Measurements from ENCODE around the gene STK17A. TPM values are rescaled to one million over a fixed set of nuclear protein-coding genes. Genes with fewer than 3 reads are reported as not detected.

Gene STK17A
- total and polyA plus RNA-seq, 2 of the 8 experiments (the other 6 are each of a cell fraction or from before 2014, with no cell fraction given): 2.2 to 12.2 TPM

GRCh38 chr7:43668035-43668434, 85.1 kb downstream of the STK17A start:
- DNase-seq (ENCODE audit: low read depth in 1 of 2, low spot score in 2 of 2) (no peak), FAIRE-seq (no peak)
- no peaks in the 10 kb centered on the region for H3K27me3 ChIP-seq (replicated peaks in 1 of 4; ENCODE audit: control insufficient read depth in 3 of 4, extremely low read depth in 1 of 4, insufficient read depth in 3 of 4, low read length in 3 of 4)
- peaks cover 0 to 9% of the 10 kb centered on the region in 2 experiments; a peak in 1 of 4 replicates for H3K9me3 ChIP-seq (ENCODE audit: insufficient read depth in 2 of 2, low read depth in 1 of 2, low read length in 1 of 2)
- no peak for TF ChIP-seq JUND (IDR thresholded peaks at IDR 0.05; ENCODE audit: low read length)
- no peak for TF ChIP-seq NRF1 (IDR thresholded peaks at IDR 0.05; ENCODE audit: low read depth, low read length)
- no peak for TF ChIP-seq SIX5 (IDR thresholded peaks at IDR 0.05; ENCODE audit: low read depth, low read length)
- no peak for TF ChIP-seq SP2 (IDR thresholded peaks at IDR 0.05; ENCODE audit: low read length)
- TF ChIP-seq BCL11A (IDR thresholded peaks at IDR 0.05; ENCODE audit: low read depth in 2 of 2, low read length in 2 of 2): no peak
- TF ChIP-seq CHD1 (IDR thresholded peaks at IDR 0.05; ENCODE audit: low read depth, low read length): no peak
- TF ChIP-seq TEAD4 (IDR thresholded peaks at IDR 0.05; ENCODE audit: low read depth, low read length): no peak
- no peak for TF ChIP-seq TBP (IDR thresholded peaks at IDR 0.05; ENCODE audit: low read depth, low read length)
- TF ChIP-seq SIRT6 (IDR thresholded peaks at IDR 0.05; ENCODE audit: low read length): no peak
- no peak for TF ChIP-seq ZNF274 (IDR thresholded peaks at IDR 0.05; ENCODE audit: borderline replicate concordance, extremely low read depth, low read length)
- no peak for TF ChIP-seq SP4 (IDR thresholded peaks at IDR 0.05; ENCODE audit: low read length)
- no peak for TF ChIP-seq EP300 (IDR thresholded peaks at IDR 0.05; ENCODE audit: borderline replicate concordance in 1 of 2, low read depth in 2 of 2, low read length in 2 of 2)
- TF ChIP-seq GTF2F1 (IDR thresholded peaks at IDR 0.05; ENCODE audit: borderline replicate concordance, low read depth, low read length): no peak
- no peak for TF ChIP-seq RAD21 (IDR thresholded peaks at IDR 0.05 in 1 of 2, conservative IDR thresholded peaks at IDR 0.05 in 1 of 2; ENCODE audit: low read depth in 2 of 2, low read length in 2 of 2)
- TF ChIP-seq TAF1 (IDR thresholded peaks at IDR 0.05; ENCODE audit: low read depth, low read length): no peak
- TF ChIP-seq EGR1 (IDR thresholded peaks at IDR 0.05; ENCODE audit: borderline replicate concordance, low read depth, low read length): no peak
- H3K27ac ChIP-seq (ENCODE audit: low read depth, low read length): no peak overlapping the region
- H2AK5ac ChIP-seq (ENCODE audit: low read depth, low read length): no peak overlapping the region
- H2BK15ac ChIP-seq (ENCODE audit: low read length): no peak overlapping the region
- no peak overlapping the region for H3K23ac ChIP-seq (ENCODE audit: insufficient read length)
- peaks cover 2% of the 10 kb centered on the region; the same call in 1 of the 2 replicates for H3K79me1 ChIP-seq (ENCODE audit: low read depth, low read length)
- no peak overlapping the region for H4K8ac ChIP-seq (ENCODE audit: extremely low read depth, insufficient read depth, low read length)
- no peak overlapping the region for H2BK120ac ChIP-seq (replicated peaks; ENCODE audit: low read depth, low read length)
- no peak overlapping the region for H3K9ac ChIP-seq (replicated peaks in 1 of 4; ENCODE audit: extremely low read depth in 1 of 4, low read depth in 3 of 4, low read length in 3 of 4)
- H3K14ac ChIP-seq (ENCODE audit: insufficient read length): no peak overlapping the region
- no peak overlapping the region for H3K4me3 ChIP-seq (ENCODE audit: extremely low read depth in 1 of 4, insufficient read depth in 2 of 4, low read depth in 3 of 4, low read length in 4 of 4)
- H3K23me2 ChIP-seq (ENCODE audit: low read depth, low read length): no peaks in the 10 kb centered on the region
- ChIA-PET CTCF (ENCODE audit: partially characterized antibody) (no interaction called here), POLR2A (ENCODE audit: partially characterized antibody) (interaction anchor here (1.5 to 2.1 kb wide), 2 partner anchors 12 to 62 kb away, joined by 4 to 5 read pairs; partner anchors contain the start of gene COA1)
- H2AFZ ChIP-seq (ENCODE audit: low read length): no peak overlapping the region
- no peak overlapping the region for H2BK5ac ChIP-seq (ENCODE audit: low read depth, low read length)
- H3K4ac ChIP-seq (replicated peaks; ENCODE audit: insufficient read length, low read depth, low read length): no peak overlapping the region
- H4K5ac ChIP-seq (ENCODE audit: insufficient read length, low read depth, low read length): no peak overlapping the region
- peaks cover 0 to 4% (median under 1%) of the 10 kb centered on the region in 4 experiments; a peak in 2 of 8 replicates for H3K36me3 ChIP-seq (ENCODE audit: control insufficient read depth in 2 of 4, insufficient read depth in 4 of 4, low read length in 3 of 4)
- no peak overlapping the region for H3K56ac ChIP-seq (replicated peaks; ENCODE audit: insufficient read length, low read depth, low read length)
- H4K91ac ChIP-seq (replicated peaks; ENCODE audit: insufficient read length, low read length): no peak overlapping the region
- 85% methylated on average over 1 of the region's 1 CpG; no CpG with 5 or more reads in 1 of the 2 experiments for WGBS, 2 experiments (ENCODE audit: extremely low coverage in 1 of 2, insufficient coverage in 1 of 2, insufficient read length in 1 of 2, insufficient replicate concordance in 2 of 2, low coverage in 1 of 2, low lambda C conversion rate in 2 of 2, missing lambda C conversion rate in 1 of 2)
- H3K4me2 ChIP-seq (ENCODE audit: insufficient read depth in 1 of 2, low read depth in 2 of 2, low read length in 2 of 2): no peak overlapping the region
- no peaks in the 10 kb centered on the region; a peak in 2 of 7 replicates for H3K4me1 ChIP-seq (replicated peaks in 1 of 4; ENCODE audit: control insufficient read depth in 3 of 4, insufficient read depth in 4 of 4, low read length in 3 of 4)
- no peak overlapping the region for H2BK12ac ChIP-seq (ENCODE audit: low read depth, low read length)
- peaks cover 4 to 95% of the 10 kb centered on the region in 2 experiments; a peak in 3 of 4 replicates for H3K79me2 ChIP-seq (ENCODE audit: control insufficient read depth in 1 of 2, insufficient read depth in 2 of 2, low read length in 2 of 2)
- peaks cover 0 to 3% of the 10 kb centered on the region in 2 experiments for H4K20me1 ChIP-seq (replicated peaks in 1 of 2; ENCODE audit: control insufficient read depth in 1 of 2, insufficient read depth in 2 of 2, low read length in 2 of 2)
- H2BK20ac ChIP-seq (ENCODE audit: low read length): no peak overlapping the region
- no peak overlapping the region for H3K18ac ChIP-seq (ENCODE audit: extremely low read depth, low read length)
